Glutamatergic neuron (in vitro differentiated cells): ENCODE results near the gene EEFSEC. TPM values are rescaled to one million over a fixed set of nuclear protein-coding genes. Genes with fewer than 3 reads are reported as not detected.

ENCODE experiments used
- DNase-seq: peaks from one replicate; pipeline ENCODE4 v3.0.0; 2022
- H3K27ac Mint-ChIP-seq: one replicate; pipeline ENCODE4 v1.8.0; 2020; ENCODE audit warnings: mild to moderate bottlenecking, mixed read lengths, inconsistent platforms; ENCODE audit not compliant: unreplicated experiment
- H3K27me3 Mint-ChIP-seq: one replicate; pipeline ENCODE4 v1.8.0; 2020; ENCODE audit warnings: mild to moderate bottlenecking, moderate library complexity, mixed read lengths, inconsistent platforms; ENCODE audit not compliant: unreplicated experiment
- H3K36me3 Mint-ChIP-seq: one replicate; pipeline ENCODE4 v1.8.0; 2020; ENCODE audit warnings: mild to moderate bottlenecking, mixed read lengths, inconsistent platforms; ENCODE audit not compliant: unreplicated experiment
- H3K4me1 Mint-ChIP-seq: one replicate; pipeline ENCODE4 v1.8.0; 2020; ENCODE audit warnings: mild to moderate bottlenecking, low read depth, mixed read lengths, inconsistent platforms; ENCODE audit not compliant: unreplicated experiment
- H3K4me3 Mint-ChIP-seq: one replicate; pipeline ENCODE4 v1.8.0; 2020; ENCODE audit warnings: mild to moderate bottlenecking, mixed read lengths, inconsistent platforms; ENCODE audit not compliant: unreplicated experiment
- H3K9me3 Mint-ChIP-seq: one replicate; pipeline ENCODE4 v1.8.0; 2020; ENCODE audit warnings: mild to moderate bottlenecking, moderate library complexity, mixed read lengths, inconsistent platforms; ENCODE audit not compliant: unreplicated experiment
- total RNA-seq: library from RNA; stranded (reverse); fragmentation: NEBNext Ultra II Directional; extraction: Animal tissue kit (Norgen Biotek cat#: 25700); gene quantifications from one replicate; pipeline ENCODE4 v1.2.1, GENCODE V29; 2021; ENCODE audit not compliant: unreplicated experiment
- TF ChIP-seq, protein P1 (sequence below): fragments of 200-600 bp; sonication (generic); IDR thresholded peaks from one replicate; pipeline ENCODE4 v1.5.0; 2021; ENCODE audit not compliant: partially characterized antibody, unreplicated experiment

The EEFSEC gene
- total RNA-seq, 1 donor from 2014 or later, result 8.3 TPM

GRCh38 chr3:128329491-128330213, 176.4 kb downstream of the EEFSEC start:
- Mint-ChIP-seq H3K27me3 (peaks cover 5% of the 10 kb centered on the region), H3K27ac (no peak overlapping the region), H3K9me3 (peaks cover 2% of the 10 kb centered on the region), H3K4me1 (peaks cover 16% of the 10 kb centered on the region), H3K36me3 (no peaks in the 10 kb centered on the region), H3K4me3 (no peak overlapping the region)
- DNase-seq, result no peak
- TF ChIP-seq, protein P1, sequence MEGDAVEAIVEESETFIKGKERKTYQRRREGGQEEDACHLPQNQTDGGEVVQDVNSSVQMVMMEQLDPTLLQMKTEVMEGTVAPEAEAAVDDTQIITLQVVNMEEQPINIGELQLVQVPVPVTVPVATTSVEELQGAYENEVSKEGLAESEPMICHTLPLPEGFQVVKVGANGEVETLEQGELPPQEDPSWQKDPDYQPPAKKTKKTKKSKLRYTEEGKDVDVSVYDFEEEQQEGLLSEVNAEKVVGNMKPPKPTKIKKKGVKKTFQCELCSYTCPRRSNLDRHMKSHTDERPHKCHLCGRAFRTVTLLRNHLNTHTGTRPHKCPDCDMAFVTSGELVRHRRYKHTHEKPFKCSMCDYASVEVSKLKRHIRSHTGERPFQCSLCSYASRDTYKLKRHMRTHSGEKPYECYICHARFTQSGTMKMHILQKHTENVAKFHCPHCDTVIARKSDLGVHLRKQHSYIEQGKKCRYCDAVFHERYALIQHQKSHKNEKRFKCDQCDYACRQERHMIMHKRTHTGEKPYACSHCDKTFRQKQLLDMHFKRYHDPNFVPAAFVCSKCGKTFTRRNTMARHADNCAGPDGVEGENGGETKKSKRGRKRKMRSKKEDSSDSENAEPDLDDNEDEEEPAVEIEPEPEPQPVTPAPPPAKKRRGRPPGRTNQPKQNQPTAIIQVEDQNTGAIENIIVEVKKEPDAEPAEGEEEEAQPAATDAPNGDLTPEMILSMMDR, result no peak

- H3K4me1 Mint-ChIP-seq, result peaks cover 19% of the 10 kb centered on the region
- no peak for DNase-seq
- TF ChIP-seq, protein P1, result no peak
- H3K4me3 Mint-ChIP-seq, result no peak overlapping the region
- peaks cover 9% of the 10 kb centered on the region for H3K27me3 Mint-ChIP-seq
- no peaks in the 10 kb centered on the region for H3K36me3 Mint-ChIP-seq
- no peak overlapping the region for H3K27ac Mint-ChIP-seq
- peaks cover 2% of the 10 kb centered on the region for H3K9me3 Mint-ChIP-seq
Measured at GRCh38 chr3:128330214-128330842, 177.0 kb downstream of the EEFSEC start.

DNA sequence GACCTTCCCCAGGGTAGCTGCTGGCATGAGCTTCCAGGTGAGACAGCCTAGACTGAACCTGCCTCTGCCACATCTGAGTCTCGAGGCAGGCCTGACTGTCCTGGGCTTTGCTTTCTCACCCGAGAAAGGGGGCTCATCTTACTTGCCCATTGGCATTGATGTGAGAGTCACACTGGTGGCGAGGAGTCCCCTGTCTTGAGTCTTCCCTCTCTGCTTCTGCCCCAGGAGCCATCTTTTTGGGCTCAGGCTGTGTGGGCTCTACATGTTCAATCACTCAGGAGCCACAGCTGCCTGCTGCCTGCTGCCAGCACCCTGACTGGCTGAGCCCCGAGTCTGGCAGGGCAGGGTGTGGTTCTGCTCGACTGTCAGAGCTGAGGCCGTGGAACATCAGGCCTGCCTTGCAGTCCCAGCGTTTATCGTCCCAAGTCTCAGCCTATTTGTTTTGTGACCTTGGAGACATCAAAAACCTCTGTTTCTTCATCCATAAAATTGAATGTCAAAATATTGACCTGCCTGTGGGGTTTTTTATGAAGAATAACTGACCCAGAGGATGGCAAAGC, 180.9 kb downstream of the EEFSEC start:
- Mint-ChIP-seq H3K4me1 (peaks cover 21% of the 10 kb centered on the region), H3K9me3 (peaks cover 2% of the 10 kb centered on the region), H3K27ac (no peak overlapping the region), H3K27me3 (peaks cover 12% of the 10 kb centered on the region), H3K4me3 (no peak overlapping the region), H3K36me3 (peaks cover 9% of the 10 kb centered on the region)
- TF ChIP-seq, protein P1, result no peak
- no peak for DNase-seq

DNA sequence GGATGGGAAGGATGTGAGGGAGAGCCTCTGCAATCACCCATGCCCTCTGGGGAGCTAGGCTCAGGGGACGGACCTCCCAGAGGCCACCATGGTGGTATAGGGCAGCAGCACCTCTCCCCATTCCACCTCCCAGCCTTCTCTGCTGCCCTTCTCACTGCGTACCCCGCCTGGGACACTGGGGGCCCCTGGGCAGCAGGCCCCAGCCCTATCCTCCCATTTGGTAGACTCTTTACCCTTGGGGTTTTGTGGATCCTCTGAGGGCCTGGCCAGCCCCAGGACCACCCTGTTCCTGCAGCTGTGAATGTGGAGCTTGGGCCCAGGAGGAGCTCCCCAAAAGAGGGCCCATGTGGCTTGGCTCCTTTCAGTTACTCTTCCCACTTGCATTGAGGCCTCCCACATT, 181.5 kb downstream of the EEFSEC start:
- peaks cover 2% of the 10 kb centered on the region for H3K9me3 Mint-ChIP-seq
- peaks cover 9% of the 10 kb centered on the region for H3K36me3 Mint-ChIP-seq
- DNase-seq, result no peak
- peaks cover 27% of the 10 kb centered on the region for H3K4me1 Mint-ChIP-seq
- no peak overlapping the region for H3K4me3 Mint-ChIP-seq
- no peak overlapping the region for H3K27ac Mint-ChIP-seq
- H3K27me3 Mint-ChIP-seq, result peaks cover 12% of the 10 kb centered on the region
- TF ChIP-seq, protein P1, result no peak

DNA sequence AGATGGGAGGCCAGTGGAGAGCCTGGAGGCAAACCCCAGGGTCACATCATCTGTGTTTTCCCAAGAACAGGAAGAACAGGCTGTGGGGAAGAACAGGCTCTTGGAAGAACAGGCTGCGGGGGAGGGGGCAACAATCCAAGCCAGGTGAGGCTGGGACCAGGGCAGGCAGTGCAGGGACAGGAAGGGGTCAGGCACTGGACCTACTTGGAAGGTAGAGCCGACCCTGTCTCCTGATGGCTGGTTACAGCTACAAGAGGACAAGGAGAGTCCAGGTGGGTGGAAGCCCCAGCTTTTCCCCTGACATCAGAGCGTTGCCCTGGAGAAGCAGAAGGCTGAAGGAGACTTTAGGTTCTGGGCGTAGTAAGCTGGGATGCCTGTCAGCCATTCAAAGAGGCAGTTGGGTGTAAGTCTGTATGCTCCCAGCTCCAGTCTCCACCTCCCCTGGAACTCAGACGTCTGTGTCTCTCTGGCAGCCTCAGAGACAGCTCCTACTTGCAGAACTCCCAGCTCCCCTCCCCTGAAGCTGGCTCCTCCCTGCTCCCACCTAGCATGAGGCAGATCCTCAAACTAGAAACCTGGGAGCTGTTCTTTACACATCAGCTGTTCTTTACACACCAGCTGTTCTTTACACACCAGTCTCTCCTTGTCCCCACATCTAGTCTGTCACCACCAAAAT, 182.5 kb downstream of the EEFSEC start:
- TF ChIP-seq, protein P1, result no peak
- Mint-ChIP-seq H3K27ac (peak overlapping the region; percentile 50), H3K4me3 (no peak overlapping the region), H3K27me3 (peaks cover 12% of the 10 kb centered on the region), H3K36me3 (peaks cover 9% of the 10 kb centered on the region), H3K9me3 (peaks cover 2% of the 10 kb centered on the region), H3K4me1 (peaks cover 25% of the 10 kb centered on the region)
- DNase-seq, result no peak
